Dedifferentiated amniotic fluid mesenchymal stem cell (primary cell): Measurements from ENCODE around the gene FBLN2.

Source experiments
- DNase-seq: peaks from one replicate; pipeline ENCODE4 v3.0.0-alpha.2; 2016; ENCODE audit errors: extremely low spot score

The FBLN2 gene

DNA sequence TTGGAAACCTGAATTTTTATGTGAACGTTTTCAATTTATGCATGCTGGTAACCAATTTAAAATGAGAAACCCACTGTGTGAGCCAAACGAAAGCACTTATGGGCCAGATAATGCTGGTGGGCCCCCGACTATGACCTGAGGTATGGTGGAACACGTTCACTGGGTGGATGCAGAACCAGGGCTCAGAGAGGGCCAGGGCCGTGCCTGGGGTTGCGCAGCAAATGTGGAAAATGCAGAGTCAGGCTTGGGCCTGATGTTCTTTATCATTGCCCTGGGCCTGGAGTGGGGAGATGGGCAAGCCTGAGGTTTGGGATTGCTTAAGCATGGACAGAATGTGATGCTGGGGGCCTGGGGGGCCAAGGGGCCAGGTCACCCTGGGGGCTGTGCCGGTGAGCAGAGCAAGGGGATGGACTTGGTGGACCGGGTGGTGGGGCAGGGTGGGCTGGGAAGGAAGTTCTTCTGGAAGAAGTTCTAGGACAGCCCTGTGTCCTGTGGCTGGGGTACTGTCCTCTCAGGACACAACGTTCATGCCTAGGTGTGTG lies 17.9 kb downstream of the FBLN2 start:
- DNase-seq = no peak

DNA sequence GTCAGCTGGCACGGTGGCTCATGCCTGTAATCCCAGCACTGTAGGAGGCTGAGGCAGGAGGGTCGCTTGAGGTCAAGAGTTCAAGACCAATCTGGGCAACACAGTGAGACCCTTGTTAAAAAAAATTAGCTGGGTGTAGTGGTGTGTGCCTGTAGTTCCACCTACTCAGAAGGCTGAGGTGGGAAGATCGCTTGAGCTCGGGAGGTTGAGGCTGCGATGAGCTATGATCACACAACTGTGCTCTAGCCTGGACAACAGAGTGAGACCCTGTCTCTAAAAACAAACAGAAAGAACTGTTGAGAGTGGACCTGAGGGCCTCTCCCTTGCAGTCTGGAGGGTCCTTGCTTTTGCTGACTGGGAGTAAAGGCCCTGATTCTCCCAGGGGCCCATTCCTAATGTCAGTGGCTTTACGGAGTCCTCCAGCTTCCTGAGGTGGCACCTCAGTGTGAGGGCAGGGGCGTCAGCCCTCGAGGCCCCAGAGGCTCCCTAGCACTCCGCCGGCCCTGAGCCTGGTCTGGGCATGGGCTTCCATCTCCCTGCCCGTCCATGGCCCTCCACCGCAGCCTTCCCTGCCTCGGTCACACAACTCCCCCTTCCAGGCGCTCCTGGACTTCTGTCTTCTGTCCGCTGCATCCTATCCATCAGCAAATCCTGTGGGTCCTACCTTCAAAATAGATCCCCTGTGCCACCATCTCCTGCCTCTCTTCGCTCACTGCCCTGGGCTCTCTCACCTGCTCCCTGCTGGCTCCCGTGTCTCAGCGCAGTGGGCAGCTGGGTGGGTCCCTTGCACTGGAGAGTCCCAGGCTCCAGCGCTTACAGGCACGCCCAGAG lies 19.0 kb downstream of the FBLN2 start:
- no peak for DNase-seq

DNA sequence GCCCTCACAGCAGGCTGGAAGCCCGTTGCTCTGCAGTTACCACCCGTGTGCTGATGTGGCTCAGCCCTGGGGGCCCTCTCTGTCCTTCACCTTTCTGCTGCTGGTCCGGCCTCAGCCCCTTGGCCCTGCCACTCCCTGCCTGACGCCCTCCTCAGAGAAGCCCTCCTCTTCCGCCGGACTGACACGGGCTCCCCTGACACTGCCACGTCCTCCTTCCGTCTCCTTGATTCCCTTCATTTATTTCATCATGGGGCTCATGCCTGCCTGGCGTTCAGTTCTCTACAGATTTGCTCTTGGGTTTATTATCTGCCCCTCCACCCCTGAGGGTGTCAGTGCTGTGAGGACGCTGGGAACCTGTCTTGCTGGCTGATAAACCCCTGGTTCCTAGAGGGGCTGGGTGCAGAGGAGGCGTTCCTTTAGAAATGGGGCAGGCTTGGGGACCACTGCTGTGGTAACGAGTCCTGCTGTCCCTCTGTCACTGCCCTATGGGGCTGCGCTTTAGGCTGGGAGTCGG lies 19.6 kb downstream of the FBLN2 start:
- no peak for DNase-seq

DNA sequence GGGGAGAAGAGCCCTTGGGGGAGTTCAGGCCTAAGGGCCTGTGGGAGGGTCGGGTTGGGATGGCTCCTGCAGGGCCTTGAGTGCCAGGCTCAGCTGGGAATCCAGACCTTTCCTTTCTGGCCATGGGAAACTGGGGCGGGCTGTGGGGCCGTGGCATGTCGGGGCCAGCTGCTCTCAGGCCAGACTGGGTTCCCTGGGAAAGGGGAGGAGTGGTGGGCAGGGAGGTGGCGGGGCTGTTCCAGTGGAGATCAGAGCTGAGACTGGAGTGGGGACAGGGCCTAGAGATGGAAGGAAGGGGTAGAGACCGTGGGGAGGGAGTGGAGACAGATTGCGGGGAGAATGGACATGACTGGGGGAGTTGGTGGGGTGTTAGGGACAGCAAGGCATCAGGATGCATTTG lies 20.3 kb downstream of the FBLN2 start:
- no peak for DNase-seq

DNA sequence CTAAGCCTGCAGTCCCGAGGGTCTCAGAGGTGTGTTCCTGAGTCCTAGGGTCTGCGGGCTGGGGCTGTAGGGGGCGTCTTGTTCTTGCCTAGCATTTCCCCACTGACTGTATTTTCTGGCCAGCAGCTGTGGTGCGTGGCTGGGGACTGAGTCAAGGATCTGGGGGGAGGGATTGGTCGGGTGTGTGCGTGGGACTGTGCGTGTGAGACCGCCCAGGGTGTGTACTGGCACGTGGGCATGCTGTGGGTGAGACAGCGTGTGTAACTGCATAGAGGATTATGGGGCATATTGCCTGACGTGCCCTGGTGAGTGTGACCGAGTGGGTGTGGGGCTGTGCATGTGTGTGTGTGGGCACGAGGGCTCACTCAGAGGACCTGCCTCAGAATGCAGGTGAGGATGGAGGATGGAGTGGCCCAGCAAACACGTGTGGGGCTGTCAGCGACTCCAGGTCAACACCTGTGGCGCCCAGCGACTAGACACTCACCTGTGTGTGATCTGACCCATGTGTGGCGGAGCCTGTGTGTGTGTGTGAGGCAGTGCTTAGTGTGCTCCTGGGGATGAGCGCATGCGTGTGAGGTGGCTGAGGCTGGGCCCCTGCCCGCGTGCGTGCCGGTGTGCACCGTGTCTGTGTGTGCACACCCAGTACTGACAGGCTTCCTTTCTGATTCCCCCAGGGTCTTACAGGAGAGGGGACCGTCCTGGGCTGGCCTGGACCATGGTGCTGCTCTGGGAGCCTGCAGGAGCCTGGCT lies 20.9 kb downstream of the FBLN2 start:
- DNase-seq = no peak

DNA sequence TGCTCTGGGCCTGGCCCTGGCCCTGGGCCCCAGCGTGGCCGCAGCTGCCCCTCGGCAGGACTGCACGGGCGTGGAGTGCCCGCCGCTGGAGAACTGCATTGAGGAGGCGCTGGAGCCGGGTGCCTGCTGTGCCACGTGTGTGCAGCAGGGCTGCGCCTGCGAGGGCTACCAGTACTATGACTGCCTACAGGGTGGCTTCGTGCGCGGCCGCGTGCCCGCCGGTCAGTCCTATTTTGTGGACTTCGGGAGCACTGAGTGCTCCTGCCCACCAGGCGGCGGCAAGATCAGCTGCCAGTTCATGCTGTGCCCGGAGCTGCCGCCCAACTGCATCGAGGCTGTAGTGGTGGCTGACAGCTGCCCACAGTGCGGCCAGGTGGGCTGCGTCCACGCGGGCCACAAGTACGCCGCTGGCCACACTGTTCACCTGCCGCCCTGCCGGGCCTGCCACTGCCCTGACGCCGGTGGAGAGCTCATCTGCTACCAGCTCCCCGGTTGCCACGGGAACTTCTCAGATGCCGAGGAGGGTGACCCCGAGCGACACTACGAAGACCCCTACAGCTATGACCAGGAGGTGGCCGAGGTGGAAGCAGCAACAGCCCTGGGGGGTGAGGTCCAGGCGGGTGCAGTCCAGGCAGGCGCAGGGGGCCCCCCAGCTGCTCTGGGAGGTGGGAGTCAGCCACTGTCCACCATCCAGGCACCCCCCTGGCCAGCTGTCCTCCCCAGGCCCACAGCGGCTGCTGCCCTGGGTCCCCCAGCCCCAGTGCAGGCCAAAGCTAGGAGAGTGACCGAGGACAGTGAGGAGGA lies 21.7 kb downstream of the FBLN2 start:
- DNase-seq = no peak

DNA sequence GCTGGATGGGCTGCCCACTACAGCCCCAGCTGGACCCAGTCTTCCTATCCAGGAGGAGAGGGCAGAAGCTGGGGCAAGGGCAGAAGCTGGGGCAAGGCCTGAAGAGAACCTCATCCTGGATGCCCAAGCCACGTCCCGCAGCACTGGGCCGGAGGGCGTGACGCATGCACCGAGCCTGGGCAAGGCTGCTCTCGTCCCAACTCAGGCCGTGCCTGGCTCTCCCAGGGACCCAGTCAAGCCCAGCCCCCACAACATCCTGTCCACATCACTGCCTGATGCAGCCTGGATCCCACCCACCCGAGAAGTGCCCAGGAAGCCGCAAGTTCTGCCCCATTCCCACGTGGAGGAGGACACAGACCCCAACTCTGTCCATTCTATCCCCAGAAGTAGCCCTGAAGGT lies 22.3 kb downstream of the FBLN2 start:
- no peak for DNase-seq

DNA sequence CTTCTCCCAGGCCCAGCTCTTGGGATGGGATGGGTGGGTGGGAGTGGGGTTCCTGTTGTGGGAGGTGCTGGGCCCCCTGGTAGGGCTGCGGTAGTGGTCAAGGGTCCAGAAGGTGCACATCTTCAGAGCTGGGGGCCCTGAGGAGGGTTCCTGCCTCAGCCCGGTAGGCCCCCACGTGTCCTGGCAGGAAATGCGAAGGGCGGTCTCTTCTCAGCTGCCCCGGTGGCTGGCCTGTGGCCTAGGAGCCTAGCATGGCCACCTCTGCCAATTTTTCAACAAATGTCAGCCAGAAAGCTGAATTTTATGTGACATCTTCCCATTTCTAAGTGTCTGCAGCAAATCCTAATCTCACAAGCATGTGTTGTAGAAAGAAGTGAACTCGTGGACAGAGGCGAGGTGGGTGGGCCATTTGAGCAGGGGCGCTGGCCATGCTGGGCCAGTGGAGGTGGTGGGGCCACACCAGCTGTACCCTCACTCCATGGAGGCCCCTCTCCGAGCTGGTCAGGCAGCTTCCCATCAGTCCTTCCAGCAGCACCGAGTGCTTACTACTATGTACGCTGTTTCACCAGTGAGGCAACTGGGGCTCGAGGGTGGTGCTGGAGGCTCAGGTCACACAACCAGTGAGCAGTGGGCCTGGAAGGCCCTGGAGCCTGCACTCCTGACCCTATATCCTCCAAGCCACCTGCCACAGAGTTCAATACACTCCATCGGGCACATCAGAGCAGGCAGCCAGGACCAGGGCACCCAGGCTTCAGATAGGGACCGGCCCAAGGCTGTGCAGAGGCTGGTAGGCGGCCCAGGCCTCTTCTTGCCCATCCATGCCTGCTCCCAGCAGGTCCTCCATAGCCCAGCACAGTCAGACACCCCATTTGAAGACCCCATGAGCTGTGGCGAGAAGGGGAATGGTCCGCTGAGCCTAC lies 23.2 kb downstream of the FBLN2 start:
- DNase-seq = no peak

DNA sequence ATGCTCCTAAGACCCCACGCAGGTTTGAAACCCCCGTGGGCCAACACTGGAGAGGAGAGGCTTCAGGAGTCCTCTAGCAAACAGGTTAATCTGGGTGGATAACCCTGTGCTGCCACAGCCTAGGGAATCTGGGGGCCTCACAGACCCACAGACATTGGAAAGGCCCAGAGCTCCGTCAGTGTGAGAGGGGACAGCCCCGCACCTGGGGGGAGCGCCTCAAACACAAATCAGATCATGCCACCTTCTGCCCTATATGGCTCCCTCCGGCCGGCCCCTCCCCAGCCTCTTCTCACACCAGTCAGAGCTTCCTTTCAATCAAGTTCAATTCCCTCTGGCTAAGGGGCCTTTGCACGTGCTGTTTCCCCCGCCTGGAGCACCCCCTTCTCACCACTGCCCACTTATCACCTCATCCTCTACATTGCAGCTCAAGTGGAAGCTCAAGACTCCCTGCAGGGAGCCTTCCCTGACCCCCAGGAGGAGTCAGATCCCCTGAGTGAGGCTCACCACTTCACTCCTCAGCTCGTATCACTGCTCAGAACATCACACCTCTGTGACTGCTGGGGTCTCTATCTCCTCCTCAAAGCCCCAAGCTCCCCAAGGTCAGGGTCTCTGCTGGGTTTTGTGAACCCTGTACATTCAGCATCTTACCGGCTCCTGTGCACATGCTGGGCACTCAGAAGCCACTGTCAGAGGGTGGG lies 24.1 kb downstream of the FBLN2 start:
- no peak for DNase-seq

DNA sequence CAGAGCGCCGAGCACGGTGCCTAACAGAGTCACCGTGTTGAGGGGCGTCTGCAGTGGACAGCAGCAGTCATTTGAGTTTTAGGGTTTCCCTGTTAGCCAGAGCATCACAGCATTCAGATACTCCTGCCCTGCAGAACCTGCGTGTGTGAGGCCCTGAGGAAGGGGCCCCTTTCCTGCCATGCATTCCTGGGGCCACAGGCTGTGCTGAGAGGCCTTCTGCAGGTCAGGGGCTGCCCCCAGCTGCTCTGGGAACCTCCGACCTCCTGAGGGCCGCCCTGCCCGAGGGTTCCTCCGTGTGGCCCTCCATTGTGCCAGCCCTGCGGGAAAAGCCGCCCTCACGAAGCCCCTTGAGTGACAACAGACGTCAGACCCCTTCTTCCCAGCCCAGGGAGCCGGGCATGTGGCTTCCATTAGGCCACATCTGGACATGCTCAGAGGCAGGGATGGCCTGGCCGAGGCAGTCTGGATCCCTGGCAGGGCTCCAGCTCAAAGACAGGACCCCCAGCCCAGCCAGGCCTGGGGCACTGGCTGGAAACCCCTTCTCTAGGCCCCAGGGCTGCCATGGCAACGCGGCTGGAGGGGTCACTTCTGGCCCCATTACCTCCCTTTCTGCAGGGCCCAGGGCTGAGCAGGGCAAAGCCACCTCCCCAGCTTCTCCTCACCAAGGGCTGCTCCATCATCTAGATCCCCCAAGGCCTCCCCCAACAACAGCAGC lies 25.3 kb downstream of the FBLN2 start:
- no peak for DNase-seq

DNA sequence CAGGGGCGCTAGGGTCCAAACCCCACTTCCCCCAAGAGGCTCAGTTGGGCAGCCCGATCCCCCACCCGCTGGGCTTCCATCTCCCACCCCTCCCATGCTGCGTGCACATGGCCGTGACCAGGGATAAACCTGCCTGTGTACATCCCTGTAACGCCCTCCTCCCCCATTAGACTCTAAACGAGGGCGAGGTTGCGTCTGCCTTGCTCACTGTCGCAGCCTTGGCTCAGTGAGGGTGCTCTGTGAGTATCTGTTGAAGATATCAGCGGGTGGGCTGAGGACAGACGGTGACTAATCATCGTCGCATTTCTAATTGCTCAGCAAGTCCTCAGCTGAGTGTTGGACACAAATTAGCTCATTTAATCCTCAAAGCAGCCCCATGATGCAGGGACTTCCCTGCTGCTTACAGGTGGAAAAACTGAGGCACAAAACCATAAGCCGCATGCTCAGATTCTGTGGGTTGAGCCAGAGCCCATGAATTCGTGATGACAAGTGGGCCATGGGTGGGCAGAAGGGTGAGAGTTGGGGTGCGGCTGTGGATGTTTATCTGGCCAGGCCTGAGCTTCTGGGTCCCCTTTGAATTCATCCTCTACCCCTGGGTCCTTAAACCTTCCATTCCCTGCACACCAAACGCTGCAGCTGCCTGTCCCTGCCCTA lies 26.0 kb downstream of the FBLN2 start:
- no peak for DNase-seq

DNA sequence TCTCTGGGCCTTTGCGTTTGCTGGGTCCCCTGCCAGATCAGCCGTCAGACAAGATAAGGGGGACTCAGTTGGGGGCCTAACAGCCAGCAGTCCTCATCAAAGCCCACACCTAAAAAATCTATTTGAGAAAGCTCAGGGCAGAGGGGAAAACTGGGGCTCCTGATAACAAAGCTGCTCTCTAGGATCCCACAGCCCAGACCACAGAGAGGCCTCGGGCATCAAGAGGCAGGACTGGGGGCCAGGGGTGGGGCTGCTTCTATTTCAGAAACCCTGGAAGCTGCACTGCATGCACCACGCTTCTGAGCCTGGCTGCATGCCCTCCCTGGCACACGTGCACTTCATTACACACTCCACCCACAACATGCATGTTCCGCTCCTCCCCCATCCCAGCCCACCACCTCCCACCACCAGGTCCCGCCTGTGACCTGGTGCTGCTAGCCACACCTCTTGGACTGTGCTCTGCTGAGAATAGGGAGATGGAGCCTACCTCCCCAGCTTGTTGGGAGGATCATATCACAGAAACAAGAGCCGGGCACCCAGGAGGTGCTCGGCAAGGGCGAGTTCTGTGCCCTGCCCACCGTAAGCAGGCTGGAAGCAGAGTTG lies 26.6 kb downstream of the FBLN2 start:
- DNase-seq = no peak

DNA sequence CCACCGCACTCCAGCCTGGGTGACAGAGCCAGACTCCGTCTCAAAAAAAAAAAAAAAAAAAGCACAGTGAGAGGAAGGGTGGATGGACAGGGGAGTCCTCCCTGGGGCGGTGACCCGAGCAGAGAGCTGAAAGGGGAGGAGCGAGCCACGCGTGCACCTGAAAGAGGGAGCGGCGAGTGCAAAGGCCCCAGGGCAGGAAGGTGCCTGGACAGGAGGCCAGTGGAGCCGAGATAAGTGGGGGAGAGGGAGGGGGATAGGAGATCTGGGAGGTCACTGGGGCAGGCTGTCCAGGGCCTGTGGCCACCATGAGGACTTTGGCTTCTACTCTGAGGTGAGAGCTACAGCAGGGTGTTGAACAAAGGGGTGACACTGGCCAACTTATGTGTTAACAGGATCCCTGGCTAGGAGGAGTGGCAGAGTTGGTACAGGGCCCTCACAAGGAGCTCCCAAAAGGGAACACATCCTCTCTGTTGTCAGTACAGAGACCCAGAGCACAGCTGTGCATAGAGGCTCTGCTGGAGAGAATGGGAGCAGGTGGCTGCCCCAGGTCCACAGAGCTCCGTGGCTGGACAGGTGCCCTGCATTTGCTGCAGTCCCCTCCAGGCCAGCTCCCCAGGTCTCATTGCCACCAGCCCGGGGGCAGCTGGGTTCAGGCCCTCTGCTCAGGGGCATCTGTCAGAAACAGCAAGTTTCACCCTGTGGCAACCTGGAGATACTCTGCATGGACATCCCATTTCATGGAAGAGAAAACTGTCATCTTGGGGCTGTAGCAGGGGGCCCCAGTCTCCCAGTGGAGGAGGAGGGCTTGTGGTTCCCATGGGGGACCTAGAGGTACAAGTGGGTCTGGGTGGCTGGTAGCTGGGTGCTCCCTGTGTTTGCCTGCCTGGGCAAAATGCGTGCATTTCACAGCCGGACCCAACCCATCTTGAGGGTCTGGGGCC lies 28.5 kb downstream of the FBLN2 start:
- DNase-seq = no peak

DNA sequence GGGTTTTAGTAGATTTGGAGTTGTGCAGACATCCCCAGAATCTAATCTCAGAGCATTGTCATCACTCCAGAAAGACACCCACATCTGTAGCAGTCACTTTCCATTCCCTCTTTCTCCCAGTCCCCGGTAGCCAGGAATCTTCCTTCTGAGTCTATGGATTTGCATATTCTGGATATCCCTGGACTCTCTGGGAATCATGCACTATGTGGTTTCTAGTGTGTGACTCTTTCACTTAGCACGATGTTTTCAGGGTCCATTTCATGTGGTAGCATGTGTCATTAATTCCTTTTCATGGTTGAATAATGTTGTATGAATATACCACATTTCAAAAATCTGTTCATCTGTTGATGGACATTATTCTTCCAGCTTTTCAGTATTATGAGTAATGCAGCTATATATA lies 29.3 kb downstream of the FBLN2 start:
- DNase-seq = no peak

DNA sequence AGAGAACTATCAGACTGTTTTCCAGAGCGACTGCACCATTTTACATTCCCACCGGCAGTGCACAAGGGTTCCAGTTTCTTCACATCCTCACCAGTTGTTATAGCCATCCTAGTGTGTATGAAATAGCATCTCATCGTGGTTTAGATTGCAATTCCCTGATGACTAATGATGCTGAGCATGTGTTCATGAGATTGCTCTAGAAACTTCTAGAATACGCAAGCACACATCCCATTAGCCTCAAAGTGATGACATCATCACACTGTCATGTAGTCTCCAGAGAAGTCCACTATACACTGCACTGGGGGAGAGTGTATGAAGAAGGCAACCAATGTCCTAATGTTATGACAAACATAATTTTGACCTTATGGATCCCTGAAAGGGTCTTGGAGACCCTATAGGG lies 30.1 kb downstream of the FBLN2 start:
- no peak for DNase-seq

DNA sequence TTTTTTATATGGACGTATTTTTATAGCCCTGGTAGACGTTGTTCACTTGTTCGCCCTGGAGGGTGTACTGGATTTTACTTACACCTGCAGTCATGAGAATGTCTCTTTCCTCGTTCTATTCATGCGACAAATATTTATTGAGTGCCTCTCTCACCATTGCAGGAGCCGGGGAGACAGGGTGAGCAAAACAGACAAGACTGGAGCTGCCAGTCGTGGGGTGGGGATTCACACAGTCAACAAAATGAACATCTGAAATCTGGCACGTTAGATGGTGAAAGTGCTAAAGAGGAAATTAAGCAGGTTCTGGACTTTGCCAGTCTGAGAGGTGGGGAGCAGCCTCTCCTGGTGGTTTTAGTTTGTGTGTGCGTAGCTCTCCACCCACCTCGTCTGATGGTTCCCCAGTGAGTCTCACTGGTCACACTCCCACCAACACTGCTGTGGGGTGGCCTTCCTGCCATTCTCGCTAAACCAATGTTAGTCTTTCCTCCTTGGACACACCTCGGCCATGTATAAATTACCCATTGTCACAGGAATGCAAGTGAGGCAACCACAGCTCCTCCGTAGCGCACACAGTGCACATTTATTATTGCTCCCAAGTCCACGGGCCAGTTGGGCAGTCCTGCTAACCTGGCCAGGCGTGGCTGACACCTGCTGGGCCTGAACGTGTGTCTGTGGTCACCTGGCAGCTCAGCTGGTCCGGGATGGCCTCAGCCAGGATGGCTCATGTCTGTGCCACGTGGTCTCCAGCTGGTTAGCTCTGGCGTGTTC lies 31.5 kb downstream of the FBLN2 start:
- DNase-seq = no peak
